NB4 (cell line): Measurements from ENCODE around the gene KCNK2.

Source experiments
- CTCF ChIP-seq: IDR thresholded peaks from one replicate; pipeline ENCODE4 v1.5.1; 2012; ENCODE audit warnings: low read depth, low read length
- MAX ChIP-seq: IDR thresholded peaks from 2 replicates; pipeline ENCODE4 v1.6.1; 2011; ENCODE audit warnings: low read depth, low read length
- POLR2A ChIP-seq: IDR thresholded peaks from 2 replicates; pipeline ENCODE4 v1.6.1; 2011; ENCODE audit warnings: mild to moderate bottlenecking; ENCODE audit not compliant: insufficient read length; ENCODE audit errors: extremely low read depth

- TF ChIP-seq MAX = no peak
- TF ChIP-seq CTCF = no peak
- TF ChIP-seq POLR2A = no peak
Observed at GRCh38 chr1:215210167-215210566, 127.6 kb downstream of the KCNK2 start.
